ENCODE results near the gene WDR83. TPM values are rescaled to one million over a fixed set of nuclear protein-coding genes. Genes with fewer than 3 reads are reported as not detected.

Gene WDR83
- total RNA-seq, 1 donor from 2014 or later: 3.6 TPM

- no peak overlapping the region for H3K4me3 ChIP-seq (ENCODE audit: low read depth, low read length)
- no peak for TF ChIP-seq CTCF (conservative IDR thresholded peaks at IDR 0.05; ENCODE audit: low read depth, low read length)
- DNase-seq (ENCODE audit: low read depth): no peak
These were observed 20.1 kb upstream of the WDR83 start for GRCh38 chr19:12646551-12646950.

- DNase-seq (ENCODE audit: low read depth): no peak
These were observed 19.6 kb upstream of the WDR83 start for GRCh38 chr19:12647047-12647446.

GRCh38 chr19:12647490-12648071 lies 19.0 kb upstream of the WDR83 start:
- H3K4me3 ChIP-seq (ENCODE audit: low read depth, low read length): peak overlapping the region; percentile 46
- DNase-seq (ENCODE audit: low read depth): no peak
- TF ChIP-seq CTCF (conservative IDR thresholded peaks at IDR 0.05; ENCODE audit: low read depth, low read length): no peak

More at GRCh38 chr19:12647047-12647446, 19.6 kb upstream of the WDR83 start:
- no peak for TF ChIP-seq CTCF (conservative IDR thresholded peaks at IDR 0.05; ENCODE audit: low read depth, low read length)
- H3K4me3 ChIP-seq (ENCODE audit: low read depth, low read length): no peak overlapping the region

GRCh38 chr19:12648088-12648487 lies 18.5 kb upstream of the WDR83 start:
- peak overlapping the region; percentile 46 for H3K4me3 ChIP-seq (ENCODE audit: low read depth, low read length)
- peak; percentile 50 for TF ChIP-seq CTCF (conservative IDR thresholded peaks at IDR 0.05; ENCODE audit: low read depth, low read length)
- DNase-seq (ENCODE audit: low read depth): no peak

- no peak for DNase-seq (ENCODE audit: low read depth)
- no peak overlapping the region for H3K4me3 ChIP-seq (ENCODE audit: low read depth, low read length)
- TF ChIP-seq CTCF (conservative IDR thresholded peaks at IDR 0.05; ENCODE audit: low read depth, low read length): no peak
These were observed 16.7 kb upstream of the WDR83 start for GRCh38 chr19:12649941-12650340.

GRCh38 chr19:12652219-12652618 lies 14.4 kb upstream of the WDR83 start:
- no peak for TF ChIP-seq CTCF (conservative IDR thresholded peaks at IDR 0.05; ENCODE audit: low read depth, low read length)
- DNase-seq (ENCODE audit: low read depth): no peak
- no peak overlapping the region for H3K4me3 ChIP-seq (ENCODE audit: low read depth, low read length)

GRCh38 chr19:12655546-12655945 lies 11.1 kb upstream of the WDR83 start:
- TF ChIP-seq CTCF (conservative IDR thresholded peaks at IDR 0.05; ENCODE audit: low read depth, low read length): no peak
- no peak for DNase-seq (ENCODE audit: low read depth)
- no peak overlapping the region for H3K4me3 ChIP-seq (ENCODE audit: low read depth, low read length)
